ENCODE data around the gene ZFAND3.

The ZFAND3 gene

GRCh38 chr6:37894585-37894984 lies 75.1 kb downstream of the ZFAND3 start:
- DNase-seq (ENCODE audit: low read depth), result no peak

- DNase-seq (ENCODE audit: low read depth), result no peak
These were observed 77.8 kb downstream of the ZFAND3 start for GRCh38 chr6:37897321-37897720.

GRCh38 chr6:37897818-37898515 lies 78.4 kb downstream of the ZFAND3 start:
- DNase-seq (ENCODE audit: low read depth), result no peak

- DNase-seq (ENCODE audit: low read depth), result no peak
These were observed 84.1 kb downstream of the ZFAND3 start for GRCh38 chr6:37903351-37904340.

GRCh38 chr6:37904590-37904989 lies 85.1 kb downstream of the ZFAND3 start:
- DNase-seq (ENCODE audit: low read depth), result no peak

GRCh38 chr6:37906121-37906520 lies 86.6 kb downstream of the ZFAND3 start:
- DNase-seq (ENCODE audit: low read depth), result no peak

- no peak for DNase-seq (ENCODE audit: low read depth)
These were observed 91.5 kb downstream of the ZFAND3 start for GRCh38 chr6:37910998-37911397.

GRCh38 chr6:37913210-37913609 lies 93.7 kb downstream of the ZFAND3 start:
- DNase-seq (ENCODE audit: low read depth), result no peak

- no peak for DNase-seq (ENCODE audit: low read depth)
These were observed 95.9 kb downstream of the ZFAND3 start for GRCh38 chr6:37915463-37915862.

GRCh38 chr6:37916149-37916548 lies 96.6 kb downstream of the ZFAND3 start:
- DNase-seq (ENCODE audit: low read depth), result no peak

- no peak for DNase-seq (ENCODE audit: low read depth)
These were observed 97.1 kb downstream of the ZFAND3 start for GRCh38 chr6:37916675-37917074.

GRCh38 chr6:37917566-37917965 lies 98.0 kb downstream of the ZFAND3 start:
- no peak for DNase-seq (ENCODE audit: low read depth)

GRCh38 chr6:37919417-37920157 lies 100.1 kb downstream of the ZFAND3 start:
- peak; percentile 30 for DNase-seq (ENCODE audit: low read depth)

- DNase-seq (ENCODE audit: low read depth), result no peak
These were observed 101.1 kb downstream of the ZFAND3 start for GRCh38 chr6:37920667-37921066.

GRCh38 chr6:37922563-37922962 lies 103.0 kb downstream of the ZFAND3 start:
- no peak for DNase-seq (ENCODE audit: low read depth)

- no peak for DNase-seq (ENCODE audit: low read depth)
These were observed 104.0 kb downstream of the ZFAND3 start for GRCh38 chr6:37923514-37923913.

- no peak for DNase-seq (ENCODE audit: low read depth)
These were observed 107.1 kb downstream of the ZFAND3 start for GRCh38 chr6:37926661-37927060.

- DNase-seq (ENCODE audit: low read depth), result no peak
These were observed 108.7 kb downstream of the ZFAND3 start for GRCh38 chr6:37928217-37928616.

GRCh38 chr6:37930288-37930971 lies 110.9 kb downstream of the ZFAND3 start:
- no peak for DNase-seq (ENCODE audit: low read depth)

- no peak for DNase-seq (ENCODE audit: low read depth)
These were observed 111.5 kb downstream of the ZFAND3 start for GRCh38 chr6:37931066-37931465.

GRCh38 chr6:37934276-37934675 lies 114.7 kb downstream of the ZFAND3 start:
- DNase-seq (ENCODE audit: low read depth), result no peak

- no peak for DNase-seq (ENCODE audit: low read depth)
These were observed 116.6 kb downstream of the ZFAND3 start for GRCh38 chr6:37936150-37936549.
